A673 (cell line): ENCODE data around the gene PCOLCE2.

ENCODE experiments used
- CTCF ChIP-seq: fragments of 300-800, 200-600 bp; sonication (generic); conservative IDR thresholded peaks from 2 replicates; pipeline ENCODE4 v1.5.1; 2017; ENCODE audit warnings: low read depth, mild to moderate bottlenecking, antibody characterized with exemption, low read length, moderate library complexity, mixed read lengths
- EZH2 ChIP-seq: fragments of 200-600 bp; sonication (generic); IDR thresholded peaks from 2 replicates; pipeline ENCODE4 v1.6.1; 2017; ENCODE audit warnings: borderline replicate concordance, low read depth, mild to moderate bottlenecking, mixed read lengths, antibody characterized with exemption, low read length; ENCODE audit not compliant: poor library complexity, severe bottlenecking

- TF ChIP-seq EZH2 (no peak), CTCF (no peak)
These were observed 30.8 kb downstream of the PCOLCE2 start for GRCh38 chr3:142858043-142858442.
